HG02588 (cell line): Measurements from ENCODE around the gene WDR47.
"Not testable (repeated sequence)": the region's sequence is repeated elsewhere in the genome, so short reads cannot be mapped to it uniquely, and the experiment has no call there.

Source experiments
- ATAC-seq: cut with Tn5 transposase; IDR thresholded peaks from one replicate; pipeline ENCODE4 v1.9.1; 2021; ENCODE audit warnings: mild to moderate bottlenecking, moderate library complexity; ENCODE audit not compliant: unreplicated experiment

The WDR47 gene

DNA sequence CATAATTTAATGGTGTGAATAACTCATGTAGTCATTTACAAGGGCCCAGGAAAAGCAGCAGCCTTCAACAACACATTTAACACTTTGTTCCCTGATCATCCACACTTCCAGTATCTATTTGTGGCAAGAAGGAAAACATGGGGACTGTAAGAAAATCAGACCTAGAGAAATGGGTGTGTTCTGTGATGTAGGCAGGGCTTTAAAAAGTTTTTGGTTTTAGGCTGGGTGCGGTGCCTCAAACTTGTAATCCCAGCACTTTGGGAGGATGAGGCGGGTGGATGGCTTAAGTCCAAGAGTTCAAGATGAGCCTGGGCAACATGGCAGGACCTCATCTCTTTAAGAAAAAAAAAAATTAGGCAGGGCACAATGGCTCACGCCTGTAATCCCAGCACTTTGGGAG lies 14.2 kb upstream of the WDR47 start:
- no peak for ATAC-seq

GRCh38 chr1:109052145-109052544 lies 10.2 kb upstream of the WDR47 start:
- ATAC-seq: not testable (repeated sequence)

- ATAC-seq: no peak
Observed at GRCh38 chr1:109050228-109050995, 8.5 kb upstream of the WDR47 start.

DNA sequence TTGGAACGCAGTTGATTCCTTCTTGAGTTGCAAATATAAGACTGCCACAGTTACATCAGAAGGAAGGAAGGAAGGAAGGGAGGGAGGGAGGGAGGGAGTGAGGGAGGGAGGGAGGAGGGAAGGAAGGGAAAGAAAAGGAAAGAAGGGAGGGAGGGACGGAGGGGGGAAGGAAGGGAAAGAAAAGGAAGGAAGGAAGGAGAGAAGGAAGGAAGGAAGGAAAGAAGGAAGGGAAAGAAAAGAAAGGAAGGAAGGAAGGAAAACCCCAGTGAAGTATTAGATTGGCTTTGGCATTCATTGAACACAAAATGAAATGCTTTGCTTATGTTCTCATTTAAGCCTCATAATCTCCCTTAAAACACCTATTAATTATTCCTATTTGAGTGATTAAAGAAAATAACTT lies 6.4 kb upstream of the WDR47 start:
- ATAC-seq: no peak

- no peak for ATAC-seq
Observed at GRCh38 chr1:109047339-109047738, 5.4 kb upstream of the WDR47 start.

DNA sequence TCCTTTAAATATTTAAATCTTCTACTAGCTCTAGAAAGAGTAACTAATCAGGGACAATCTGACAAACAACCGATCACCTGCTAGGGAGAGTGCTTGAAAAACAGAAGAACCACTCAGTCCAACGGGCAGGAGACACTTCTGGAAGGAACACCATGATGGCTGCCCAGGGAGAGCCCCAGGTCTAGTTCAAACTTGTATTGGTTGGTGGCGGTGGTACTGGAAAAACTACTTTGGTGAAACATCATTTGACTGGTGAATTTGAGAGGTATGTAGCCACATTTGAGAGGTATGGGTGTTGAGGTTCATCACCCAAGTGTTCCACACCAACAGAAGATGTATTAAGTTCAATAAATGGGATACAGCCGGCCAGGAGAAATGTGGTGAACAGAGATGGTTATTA lies 4.8 kb upstream of the WDR47 start:
- ATAC-seq: no peak

DNA sequence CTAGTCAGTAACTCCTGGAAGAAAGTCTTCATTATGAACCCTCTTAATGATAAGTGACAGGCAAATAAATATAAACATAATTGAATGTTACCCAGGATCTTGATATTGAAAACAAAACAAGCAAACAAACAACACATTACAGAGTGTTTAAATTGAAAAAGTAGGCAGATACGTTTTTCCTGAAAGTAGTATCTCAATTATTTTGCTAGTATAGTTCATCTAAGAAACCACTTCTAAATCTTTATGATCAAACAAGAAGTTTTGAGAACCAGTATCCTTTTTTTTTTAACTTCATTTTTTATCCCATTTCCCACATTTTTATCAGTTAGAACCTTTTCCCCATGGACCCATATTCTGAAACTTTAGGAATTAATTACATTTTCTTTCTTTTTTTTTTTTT lies 3.7 kb upstream of the WDR47 start:
- no peak for ATAC-seq

GRCh38 chr1:109040989-109041620 lies 797 bp downstream of the WDR47 start:
- peak; percentile 24 for ATAC-seq

GRCh38 chr1:109040627-109040988 lies 1.3 kb downstream of the WDR47 start:
- ATAC-seq: no peak

GRCh38 chr1:109034382-109034781 lies 7.5 kb downstream of the WDR47 start:
- no peak for ATAC-seq

DNA sequence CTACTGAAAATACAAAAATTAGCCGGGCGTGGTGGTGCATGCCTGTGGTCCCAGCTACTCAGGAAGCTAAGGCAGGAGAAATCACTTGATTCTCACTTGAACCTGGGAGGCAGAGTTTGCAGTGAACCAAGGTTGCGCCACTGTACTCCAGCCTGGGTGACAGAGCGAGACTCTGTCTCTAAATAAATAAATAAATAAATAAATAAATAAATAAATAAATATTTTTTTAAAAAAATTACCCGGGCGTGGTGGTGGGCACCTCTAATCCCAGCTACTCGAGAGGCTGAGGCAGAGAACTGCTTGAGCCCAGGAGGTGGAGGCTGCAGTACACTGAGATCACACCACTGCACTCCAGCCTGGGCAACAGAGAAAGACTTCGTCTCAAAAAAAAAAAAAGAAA lies 12.4 kb downstream of the WDR47 start:
- ATAC-seq: not testable (repeated sequence)

DNA sequence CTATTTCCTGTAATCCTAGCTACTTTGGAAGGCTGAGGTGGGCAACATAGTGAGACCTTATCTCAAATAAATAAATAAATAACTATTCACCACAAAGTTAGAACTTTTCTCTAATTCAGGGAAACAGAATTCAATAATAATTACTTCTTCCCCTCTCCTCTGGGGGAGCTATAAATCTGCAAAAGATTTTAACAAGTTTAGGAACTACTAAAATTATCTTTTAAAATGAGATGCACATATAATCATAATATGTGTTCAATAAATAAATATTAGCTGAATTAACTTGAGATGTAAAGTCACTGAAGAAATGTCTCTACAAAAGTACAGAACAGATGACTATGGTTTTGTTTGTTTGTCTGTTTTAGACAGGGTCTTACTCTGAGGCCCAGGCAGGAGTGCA lies 14.1 kb downstream of the WDR47 start:
- no peak for ATAC-seq

DNA sequence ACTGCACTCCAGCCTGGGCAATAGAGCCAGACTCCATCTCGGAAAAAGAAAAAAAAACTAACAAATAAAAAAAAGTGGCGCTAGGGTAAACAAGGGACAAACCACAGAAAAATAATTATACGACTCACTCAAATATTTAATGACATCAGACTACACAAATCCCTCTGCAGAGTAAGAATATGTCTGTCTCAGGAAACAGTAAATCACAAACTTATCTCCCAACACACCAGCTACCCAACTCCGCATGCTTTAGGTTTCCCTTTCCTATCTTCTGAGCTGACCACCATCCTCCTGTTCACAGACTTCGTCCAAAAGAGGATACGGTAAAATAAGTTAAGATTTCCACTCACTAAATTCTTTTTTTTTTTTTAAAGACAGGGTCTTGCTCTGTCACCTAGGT lies 16.2 kb downstream of the WDR47 start:
- no peak for ATAC-seq

GRCh38 chr1:109024646-109025045 lies 17.3 kb downstream of the WDR47 start:
- ATAC-seq: no peak

DNA sequence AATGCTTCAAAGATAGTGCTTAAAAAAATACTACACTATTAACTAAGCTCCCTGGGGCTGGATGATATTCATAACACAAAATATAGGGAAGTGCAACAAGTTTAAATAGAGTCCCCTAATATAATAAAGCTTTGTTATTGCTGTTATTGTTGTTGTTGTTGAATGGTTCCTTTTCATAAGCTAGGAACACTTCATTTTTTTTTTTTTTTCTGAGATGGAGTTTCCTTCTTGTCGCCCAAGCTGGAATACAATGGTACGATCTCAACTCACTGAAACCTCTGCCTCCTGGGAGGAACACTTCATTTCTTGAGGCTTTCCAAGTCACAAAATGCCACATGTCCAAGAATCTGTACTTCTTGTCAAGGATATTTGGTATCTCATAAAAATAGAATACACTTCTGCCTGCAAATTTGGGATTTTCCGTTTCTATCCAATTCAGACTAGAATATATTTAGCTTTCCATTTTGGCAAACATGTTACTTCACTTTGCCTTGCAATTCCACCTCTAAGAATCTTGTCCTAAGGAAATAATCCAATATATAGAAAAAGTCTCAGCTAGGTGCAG lies 21.1 kb downstream of the WDR47 start:
- no peak for ATAC-seq

- not testable (repeated sequence) for ATAC-seq
Observed at GRCh38 chr1:109017719-109018118, 24.2 kb downstream of the WDR47 start.

DNA sequence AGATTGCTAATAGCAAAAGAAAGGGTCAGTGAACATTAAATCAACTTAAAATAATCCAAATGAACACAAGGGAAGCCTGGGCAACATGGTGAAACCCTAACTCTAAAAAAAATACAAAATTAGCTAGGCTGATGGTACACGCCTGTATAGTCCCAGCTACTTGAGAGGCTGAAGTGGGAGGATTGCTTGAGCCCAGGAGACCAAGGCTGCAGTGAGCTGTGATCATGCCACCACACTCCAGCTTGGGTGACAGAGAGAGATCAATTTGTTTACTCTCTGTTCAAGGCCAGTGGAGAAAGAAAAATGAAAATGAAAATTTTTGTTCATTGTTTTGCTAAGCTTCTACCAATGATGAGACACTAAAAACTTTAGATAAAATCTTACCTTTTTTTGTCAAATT lies 24.8 kb downstream of the WDR47 start:
- ATAC-seq: no peak

DNA sequence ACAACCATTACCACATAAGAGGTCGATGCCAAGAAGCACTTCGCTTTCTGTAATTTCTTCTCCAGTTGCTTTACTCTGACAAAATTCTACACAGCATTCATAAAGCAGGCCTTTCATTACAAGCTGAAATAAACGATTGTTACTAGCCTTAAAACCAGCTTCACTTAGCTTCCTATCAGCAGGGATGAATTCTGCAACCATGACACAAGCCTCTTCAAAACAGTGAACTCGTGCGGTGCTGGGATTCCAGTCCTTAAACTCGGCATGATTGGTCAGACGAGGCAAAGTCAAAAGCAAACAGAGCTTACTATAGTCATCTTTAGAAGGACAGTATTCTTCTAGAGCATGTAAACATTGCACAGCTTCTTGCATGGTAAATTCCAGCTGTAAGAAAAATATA lies 30.6 kb downstream of the WDR47 start:
- ATAC-seq: no peak

- ATAC-seq: not testable (repeated sequence)
Observed at GRCh38 chr1:108996622-108997021, 45.3 kb downstream of the WDR47 start.

- ATAC-seq: no peak
Observed at GRCh38 chr1:108983114-108983513, 58.8 kb downstream of the WDR47 start.

GRCh38 chr1:108976658-108977057 lies 65.2 kb downstream of the WDR47 start:
- no peak for ATAC-seq

DNA sequence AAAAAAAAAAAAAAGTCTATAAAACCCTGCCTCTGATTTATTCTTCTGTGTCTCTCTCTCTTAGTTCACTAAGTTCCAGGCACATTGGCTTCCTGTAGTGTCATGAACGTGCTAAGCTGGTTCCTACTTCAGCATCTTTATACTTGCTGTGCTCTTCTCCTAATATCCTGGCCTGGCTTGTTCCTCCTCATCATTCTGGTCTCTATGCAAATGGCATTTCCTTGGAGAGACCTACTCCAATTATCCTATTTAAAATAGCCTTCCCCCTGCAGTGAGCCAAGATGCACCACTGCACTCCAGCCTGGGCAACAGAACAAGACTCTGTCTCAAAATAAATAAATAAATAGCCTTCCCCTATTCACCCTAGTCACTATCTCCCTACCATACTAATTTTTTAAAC lies 69.0 kb downstream of the WDR47 start:
- no peak for ATAC-seq
